ENCODE measurements around the gene ALPK3. TPM values are rescaled to one million over a fixed set of nuclear protein-coding genes. Genes with fewer than 3 reads are reported as not detected.

The ALPK3 gene
- total and polyA plus RNA-seq, 4 donors = 6.8 to 86.8 (median 44.1) TPM

- H3K4me3 ChIP-seq (ENCODE audit: low read length in 2 of 2) = no peak overlapping the region
- no peaks in the 10 kb centered on the region for H3K9me3 ChIP-seq (ENCODE audit: control insufficient read depth, low read length)
- peaks cover 0 to 4% of the 10 kb centered on the region in 2 donors for H3K4me1 ChIP-seq (ENCODE audit: control insufficient read depth in 1 of 2, insufficient read depth in 2 of 2, low read length in 2 of 2)
- intact Hi-C loops (cut with DNase I) = no loop called here
- DNase-seq (no peak), ATAC-seq (ENCODE audit: low FRiP score) (no peak)
- no peaks in the 10 kb centered on the region for H3K27me3 ChIP-seq (ENCODE audit: control insufficient read depth in 1 of 2, insufficient read depth in 2 of 2, low read length in 1 of 2)
- 81 to 88% methylated on average over 2 of the region's 2 CpGs for WGBS, 2 donors
- peak overlapping the region in 1 of 2 donors; percentile 13 for H3K27ac ChIP-seq (ENCODE audit: low read depth in 1 of 2, low read length in 2 of 2)
- peaks cover 0 to 2% of the 10 kb centered on the region in 2 donors for H3K36me3 ChIP-seq (ENCODE audit: control insufficient read depth in 1 of 2, insufficient read depth in 2 of 2, low read length in 1 of 2)
These were observed 15.4 kb downstream of the ALPK3 start for GRCh38 chr15:84832448-84833040.

- Histone ChIP-seq H3K27me3 (ENCODE audit: control insufficient read depth in 1 of 2, insufficient read depth in 2 of 2, low read length in 1 of 2) (no peaks in the 10 kb centered on the region), H3K9me3 (ENCODE audit: control insufficient read depth, low read length) (no peaks in the 10 kb centered on the region), H3K4me1 (ENCODE audit: control insufficient read depth in 1 of 2, insufficient read depth in 2 of 2, low read length in 2 of 2) (peaks cover 0 to 3% of the 10 kb centered on the region in 2 donors), H3K27ac (ENCODE audit: low read depth in 1 of 2, low read length in 2 of 2) (peak overlapping the region in 1 of 2 donors; percentile 19), H3K4me3 (ENCODE audit: low read length in 2 of 2) (no peak overlapping the region), H3K36me3 (ENCODE audit: control insufficient read depth in 1 of 2, insufficient read depth in 2 of 2, low read length in 1 of 2) (peaks cover 0 to 2% of the 10 kb centered on the region in 2 donors)
- ATAC-seq (ENCODE audit: low FRiP score) (no peak), DNase-seq (no peak)
- WGBS, 2 donors = 56 to 57% methylated on average over 4 of the region's 4 CpGs
- intact Hi-C loops (cut with DNase I) = no loop called here
These were observed 16.5 kb downstream of the ALPK3 start for GRCh38 chr15:84833447-84834228.

DNA sequence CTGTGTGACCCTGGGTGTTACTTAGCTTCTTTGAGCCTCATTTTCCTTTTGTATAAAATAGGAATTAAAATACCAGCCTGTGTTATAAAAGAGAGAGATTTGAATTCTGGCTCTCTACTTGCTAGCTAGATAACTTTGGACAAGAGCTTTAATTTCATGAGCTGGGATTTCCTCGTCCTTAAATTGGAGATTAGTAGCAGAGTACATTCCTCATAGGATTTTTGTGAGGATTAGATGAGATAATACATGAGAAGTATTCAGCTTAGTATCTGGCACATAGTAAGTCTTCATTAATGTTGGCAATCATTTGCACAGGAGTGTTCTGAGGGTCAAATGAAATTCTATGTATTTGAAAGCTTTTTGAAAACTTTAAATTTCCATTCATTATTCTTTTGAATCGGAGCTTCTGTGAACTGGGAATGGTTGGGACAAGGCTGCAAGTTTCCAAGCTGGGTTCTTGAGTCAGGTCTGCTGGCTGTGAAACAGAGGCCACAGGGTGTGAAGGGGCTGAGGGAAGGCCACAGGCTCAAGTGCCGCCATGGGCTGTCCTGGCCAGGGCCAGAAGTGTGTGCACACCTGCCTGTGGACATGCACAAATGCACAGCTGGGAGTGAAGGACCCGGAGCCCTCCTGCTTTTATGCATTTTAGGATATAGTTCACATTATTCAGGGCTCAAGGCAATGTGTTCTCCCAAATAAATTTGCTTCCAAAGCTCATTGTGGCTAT lies 17.2 kb downstream of the ALPK3 start:
- Histone ChIP-seq H3K9me3 (ENCODE audit: control insufficient read depth, low read length) (no peaks in the 10 kb centered on the region), H3K27ac (ENCODE audit: low read depth in 1 of 2, low read length in 2 of 2) (no peak overlapping the region), H3K36me3 (ENCODE audit: control insufficient read depth in 1 of 2, insufficient read depth in 2 of 2, low read length in 1 of 2) (peaks cover 0 to 2% of the 10 kb centered on the region in 2 donors), H3K4me3 (ENCODE audit: low read length in 2 of 2) (no peak overlapping the region), H3K4me1 (ENCODE audit: control insufficient read depth in 1 of 2, insufficient read depth in 2 of 2, low read length in 2 of 2) (peaks cover 0 to 2% of the 10 kb centered on the region in 2 donors), H3K27me3 (ENCODE audit: control insufficient read depth in 1 of 2, insufficient read depth in 2 of 2, low read length in 1 of 2) (no peaks in the 10 kb centered on the region)
- 80% methylated on average over 4 of the region's 4 CpGs for WGBS, 2 donors
- intact Hi-C loops (cut with DNase I) = no loop called here
- ATAC-seq (ENCODE audit: low FRiP score) = no peak
- DNase-seq = no peak

DNA sequence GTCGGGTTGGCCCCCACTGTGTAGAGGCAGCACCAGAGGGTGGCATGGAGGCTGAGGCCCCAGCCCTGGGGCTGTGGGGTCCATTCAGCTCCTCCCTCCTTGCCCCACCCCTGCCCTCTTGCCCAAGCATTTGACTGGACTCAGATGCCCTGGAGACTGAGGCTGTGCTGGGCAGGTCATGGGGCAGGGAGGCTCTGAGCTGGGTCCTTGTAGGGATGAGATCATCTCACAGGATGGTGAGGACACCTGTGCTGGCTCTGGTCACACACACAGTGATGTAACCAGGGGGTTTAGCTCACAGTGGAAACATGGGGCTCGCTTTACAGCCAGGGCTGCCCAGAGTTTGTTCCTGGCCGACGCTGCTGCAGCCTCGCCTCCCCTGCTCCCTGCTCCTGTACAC lies 17.8 kb downstream of the ALPK3 start:
- DNase-seq = no peak
- Histone ChIP-seq H3K36me3 (ENCODE audit: control insufficient read depth in 1 of 2, insufficient read depth in 2 of 2, low read length in 1 of 2) (peaks cover 0 to 3% of the 10 kb centered on the region in 2 donors), H3K9me3 (ENCODE audit: control insufficient read depth, low read length) (no peaks in the 10 kb centered on the region), H3K27me3 (ENCODE audit: control insufficient read depth in 1 of 2, insufficient read depth in 2 of 2, low read length in 1 of 2) (no peaks in the 10 kb centered on the region), H3K4me1 (ENCODE audit: control insufficient read depth in 1 of 2, insufficient read depth in 2 of 2, low read length in 2 of 2) (peaks cover 0 to 2% of the 10 kb centered on the region in 2 donors), H3K4me3 (ENCODE audit: low read length in 2 of 2) (no peak overlapping the region), H3K27ac (ENCODE audit: low read depth in 1 of 2, low read length in 2 of 2) (peak overlapping the region in 1 of 2 donors; percentile 4)
- no peak for ATAC-seq (ENCODE audit: low FRiP score)
- WGBS, 2 donors = 74 to 81% methylated on average over 5 of the region's 5 CpGs
- intact Hi-C loops (cut with DNase I) = no loop called here

- H3K4me1 ChIP-seq (ENCODE audit: control insufficient read depth in 1 of 2, insufficient read depth in 2 of 2, low read length in 2 of 2) = no peaks in the 10 kb centered on the region
- H3K36me3 ChIP-seq (ENCODE audit: control insufficient read depth in 1 of 2, insufficient read depth in 2 of 2, low read length in 1 of 2) = peaks cover 0 to 3% of the 10 kb centered on the region in 2 donors
- no peaks in the 10 kb centered on the region for H3K9me3 ChIP-seq (ENCODE audit: control insufficient read depth, low read length)
- ATAC-seq (ENCODE audit: low FRiP score) (no peak), DNase-seq (no peak)
- WGBS, 2 donors = 71 to 83% methylated on average over 5 of the region's 5 CpGs
- H3K27me3 ChIP-seq (ENCODE audit: control insufficient read depth in 1 of 2, insufficient read depth in 2 of 2, low read length in 1 of 2) = no peaks in the 10 kb centered on the region
- peak overlapping the region in 1 of 2 donors; percentile 5 for H3K27ac ChIP-seq (ENCODE audit: low read depth in 1 of 2, low read length in 2 of 2)
- intact Hi-C loops (cut with DNase I) = no loop called here
- no peak overlapping the region for H3K4me3 ChIP-seq (ENCODE audit: low read length in 2 of 2)
These were observed 18.6 kb downstream of the ALPK3 start for GRCh38 chr15:84835661-84836337.

DNA sequence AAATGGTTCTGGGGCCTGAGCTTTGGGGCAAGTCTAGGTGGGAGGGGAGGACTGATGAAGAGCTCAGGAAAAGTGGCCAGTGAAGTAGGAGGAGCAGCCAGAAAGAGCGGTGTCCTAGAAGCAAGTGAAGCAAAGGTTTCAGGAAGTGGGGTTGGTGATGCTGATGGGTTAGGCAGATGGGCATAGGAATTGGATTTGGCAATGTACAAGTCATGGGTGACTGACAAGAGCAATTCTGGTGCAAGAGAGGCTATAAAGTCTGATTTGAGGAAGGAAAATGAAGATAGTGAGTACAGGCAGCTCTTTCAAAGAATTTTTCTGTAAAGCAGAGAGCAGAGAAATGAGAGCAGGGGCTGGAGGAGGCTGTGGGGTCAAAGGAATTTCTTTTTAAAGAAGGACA lies 19.7 kb downstream of the ALPK3 start:
- H3K4me1 ChIP-seq (ENCODE audit: control insufficient read depth in 1 of 2, insufficient read depth in 2 of 2, low read length in 2 of 2) = no peaks in the 10 kb centered on the region
- H3K4me3 ChIP-seq (ENCODE audit: low read length in 2 of 2) = no peak overlapping the region
- intact Hi-C loops (cut with DNase I) = no loop called here
- WGBS, 2 donors = 89 to 91% methylated on average over 1 of the region's 1 CpG
- H3K27me3 ChIP-seq (ENCODE audit: control insufficient read depth in 1 of 2, insufficient read depth in 2 of 2, low read length in 1 of 2) = no peaks in the 10 kb centered on the region
- no peak for ATAC-seq (ENCODE audit: low FRiP score)
- peak overlapping the region in 1 of 2 donors; percentile 48 for H3K27ac ChIP-seq (ENCODE audit: low read depth in 1 of 2, low read length in 2 of 2)
- DNase-seq = no peak
- peaks cover 0 to 3% of the 10 kb centered on the region in 2 donors for H3K36me3 ChIP-seq (ENCODE audit: control insufficient read depth in 1 of 2, insufficient read depth in 2 of 2, low read length in 1 of 2)
- H3K9me3 ChIP-seq (ENCODE audit: control insufficient read depth, low read length) = no peaks in the 10 kb centered on the region

- intact Hi-C loops (cut with DNase I) = no loop called here
- WGBS, 2 donors = 96 to 97% methylated on average over 23 of the region's 23 CpGs
- ATAC-seq (ENCODE audit: low FRiP score) = no peak
- Histone ChIP-seq H3K9me3 (ENCODE audit: control insufficient read depth, low read length) (no peaks in the 10 kb centered on the region), H3K27me3 (ENCODE audit: control insufficient read depth in 1 of 2, insufficient read depth in 2 of 2, low read length in 1 of 2) (no peaks in the 10 kb centered on the region), H3K27ac (ENCODE audit: low read depth in 1 of 2, low read length in 2 of 2) (peak overlapping the region; percentile 85 to 98), H3K4me1 (ENCODE audit: control insufficient read depth in 1 of 2, insufficient read depth in 2 of 2, low read length in 2 of 2) (peaks cover 0 to 3% of the 10 kb centered on the region in 2 donors), H3K36me3 (ENCODE audit: control insufficient read depth in 1 of 2, insufficient read depth in 2 of 2, low read length in 1 of 2) (peaks cover 0 to 3% of the 10 kb centered on the region in 2 donors), H3K4me3 (ENCODE audit: low read length in 2 of 2) (no peak overlapping the region)
- no peak for DNase-seq
These were observed 22.6 kb downstream of the ALPK3 start for GRCh38 chr15:84839714-84840113.

DNA sequence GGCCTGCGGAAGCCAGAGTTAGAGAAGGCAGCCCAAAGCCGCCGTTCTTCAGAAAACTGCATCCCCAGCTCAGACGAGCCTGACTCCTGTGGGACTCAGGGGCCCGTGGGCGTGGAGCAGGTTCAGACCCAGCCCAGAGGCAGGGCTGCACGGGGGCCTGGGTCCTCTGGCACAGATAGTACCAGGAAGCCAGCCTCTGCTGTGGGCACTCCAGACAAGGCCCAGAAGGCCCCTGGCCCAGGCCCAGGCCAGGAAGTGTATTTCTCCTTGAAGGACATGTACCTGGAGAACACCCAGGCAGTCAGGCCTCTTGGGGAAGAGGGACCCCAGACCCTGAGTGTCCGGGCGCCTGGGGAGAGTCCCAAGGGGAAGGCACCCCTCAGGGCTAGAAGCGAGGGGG lies 23.1 kb downstream of the ALPK3 start:
- H3K4me1 ChIP-seq (ENCODE audit: control insufficient read depth in 1 of 2, insufficient read depth in 2 of 2, low read length in 2 of 2) = peaks cover 0 to 4% of the 10 kb centered on the region in 2 donors
- peaks cover 0 to 3% of the 10 kb centered on the region in 2 donors for H3K36me3 ChIP-seq (ENCODE audit: control insufficient read depth in 1 of 2, insufficient read depth in 2 of 2, low read length in 1 of 2)
- H3K27ac ChIP-seq (ENCODE audit: low read depth in 1 of 2, low read length in 2 of 2) = peak overlapping the region; percentile 85 to 98
- no peak for DNase-seq
- 61 to 70% methylated on average over 10 of the region's 10 CpGs for WGBS, 2 donors
- H3K4me3 ChIP-seq (ENCODE audit: low read length in 2 of 2) = no peak overlapping the region
- no peaks in the 10 kb centered on the region for H3K9me3 ChIP-seq (ENCODE audit: control insufficient read depth, low read length)
- ATAC-seq (ENCODE audit: low FRiP score) = peak; percentile 1
- intact Hi-C loops (cut with DNase I) = no loop called here
- no peaks in the 10 kb centered on the region for H3K27me3 ChIP-seq (ENCODE audit: control insufficient read depth in 1 of 2, insufficient read depth in 2 of 2, low read length in 1 of 2)
